Lung microvascular endothelial cell (primary cell): ENCODE results near the gene TMEM94. TPM values are rescaled to one million over a fixed set of nuclear protein-coding genes. Genes with fewer than 3 reads are reported as not detected.
"Not testable (repeated sequence)": the region's sequence is repeated elsewhere in the genome, so short reads cannot be mapped to it uniquely, and the experiment has no call there.

Source experiments
- DNase-seq, 2 donors: peaks; one replicate each; pipeline versions ENCODE4 v3.0.0 to v3.0.0-alpha.2; 2010; ENCODE audit warnings: low read depth in 2 of 2
- total RNA-seq: library from RNA; depleted of rRNA; stranded (reverse); fragments of >200 nt; gene quantifications from 2 replicates; pipeline ENCODE4 v1.2.1, GENCODE V29; 2014

The TMEM94 gene
- total RNA-seq, result 20.0 and 20.6 TPM in 2 replicates

- peak; percentile 98 to 99 for DNase-seq
Observed at GRCh38 chr17:75456417-75457046, at the start of gene TMEM94. Gene TMEM94 (plus strand): TSS chr17:75456635. CDS start chr17:75471906, 15,271 bp downstream.

- no peak for DNase-seq
Observed at GRCh38 chr17:75407655-75408352, 48.6 kb upstream of the TMEM94 start.

- no peak for DNase-seq
Observed at GRCh38 chr17:75410141-75410540, 46.3 kb upstream of the TMEM94 start.

GRCh38 chr17:75411328-75412067 lies 44.9 kb upstream of the TMEM94 start:
- DNase-seq, result no peak

GRCh38 chr17:75412455-75413317 lies 43.7 kb upstream of the TMEM94 start:
- peak; percentile 77 to 81 for DNase-seq

- DNase-seq, result no peak
Observed at GRCh38 chr17:75414488-75414887, 41.9 kb upstream of the TMEM94 start.

- DNase-seq, result no peak
Observed at GRCh38 chr17:75416006-75416405, 40.4 kb upstream of the TMEM94 start.

- no peak for DNase-seq
Observed at GRCh38 chr17:75417054-75417580, 39.3 kb upstream of the TMEM94 start.

GRCh38 chr17:75418531-75418930 lies 37.9 kb upstream of the TMEM94 start:
- no peak for DNase-seq

- DNase-seq, result peak; percentile 70 to 75
Observed at GRCh38 chr17:75428543-75429469, 27.6 kb upstream of the TMEM94 start.

GRCh38 chr17:75430159-75430974 lies 26.1 kb upstream of the TMEM94 start:
- DNase-seq, result no peak

- no peak for DNase-seq
Observed at GRCh38 chr17:75433218-75433783, 23.1 kb upstream of the TMEM94 start.

GRCh38 chr17:75434433-75434832 lies 22.0 kb upstream of the TMEM94 start:
- DNase-seq, result not testable (repeated sequence)

GRCh38 chr17:75437404-75437803 lies 19.0 kb upstream of the TMEM94 start:
- not testable (repeated sequence) for DNase-seq

- no peak for DNase-seq
Observed at GRCh38 chr17:75439287-75439686, 17.1 kb upstream of the TMEM94 start.

GRCh38 chr17:75440738-75441448 lies 15.5 kb upstream of the TMEM94 start:
- peak; percentile 74 for DNase-seq

- DNase-seq, result no peak
Observed at GRCh38 chr17:75442168-75443103, 14.0 kb upstream of the TMEM94 start.
